DND-41 (cell line): ENCODE data around the gene HMGB4.

Source experiments
- ATAC-seq: fragments of 200-7000 bp; cut with Tn5 transposase; 3 replicates; pipeline ENCODE4 v1.9.1; 2021; ENCODE audit warnings: low read depth; ENCODE audit not compliant: insufficient read depth
- DNase-seq: peaks from one replicate; pipeline ENCODE4 v3.0.0-alpha.2; 2020
- H2AFZ ChIP-seq: 2 replicates; pipeline ENCODE4 v1.6.0; 2012; ENCODE audit warnings: low read depth, low read length
- H3K27ac ChIP-seq: 2 replicates; pipeline ENCODE4 v1.5.1; 2012; ENCODE audit warnings: low read length, inconsistent platforms
- H3K27me3 ChIP-seq: fragments of 200-600 bp; sonication (generic); 2 replicates; pipeline ENCODE4 v1.6.0; 2012; ENCODE audit warnings: low read length, mild to moderate bottlenecking, inconsistent platforms; ENCODE audit not compliant: insufficient read depth, poor library complexity
- H3K36me3 ChIP-seq: 2 replicates; pipeline ENCODE4 v1.5.1; 2012; ENCODE audit warnings: low read length, inconsistent platforms; ENCODE audit not compliant: insufficient read depth
- H3K4me1 ChIP-seq: 2 replicates; pipeline ENCODE4 v1.5.1; 2012; ENCODE audit warnings: mild to moderate bottlenecking, low read length; ENCODE audit not compliant: insufficient read depth
- H3K4me2 ChIP-seq: 2 replicates; pipeline ENCODE4 v1.6.0; 2012; ENCODE audit warnings: mild to moderate bottlenecking, moderate library complexity, low read length, inconsistent platforms; ENCODE audit not compliant: insufficient read depth
- H3K4me3 ChIP-seq, 2 experiments: fragments of 200-600 bp in 1 of 2; shearing (Covaris generic) in 1 of 2; 2 replicates each; pipeline ENCODE4 v1.5.1; 2012 to 2016; ENCODE audit warnings: inconsistent platforms in 2 of 2, low read length in 2 of 2, mild to moderate bottlenecking in 2 of 2, low read depth in 1 of 2, moderate library complexity in 1 of 2
- H3K79me2 ChIP-seq: 2 replicates; pipeline ENCODE4 v1.6.0; 2012; ENCODE audit warnings: low read length, inconsistent platforms; ENCODE audit not compliant: insufficient read depth
- H3K9ac ChIP-seq: 2 replicates; pipeline ENCODE4 v1.6.0; 2012; ENCODE audit warnings: low read depth, mild to moderate bottlenecking, inconsistent platforms, low read length, moderate library complexity
- H3K9me3 ChIP-seq: 2 replicates; pipeline ENCODE4 v1.5.1; 2012; ENCODE audit warnings: low read length, moderate library complexity, mild to moderate bottlenecking, inconsistent platforms; ENCODE audit not compliant: insufficient read depth, severe bottlenecking
- H4K20me1 ChIP-seq: 2 replicates; pipeline ENCODE4 v1.6.0; 2012; ENCODE audit warnings: low read length; ENCODE audit not compliant: insufficient read depth
- CTCF ChIP-seq: IDR thresholded peaks from 2 replicates; pipeline ENCODE4 v1.5.1; 2012; ENCODE audit warnings: borderline replicate concordance, low read length, moderate library complexity, mild to moderate bottlenecking; ENCODE audit not compliant: poor library complexity, severe bottlenecking; ENCODE audit errors: extremely low read depth
- EZH2 ChIP-seq: IDR thresholded peaks from 3 replicates; pipeline ENCODE4 v1.6.1; 2012; ENCODE audit warnings: borderline replicate concordance, low read depth, mild to moderate bottlenecking, moderate library complexity, low read length, inconsistent platforms; ENCODE audit not compliant: severe bottlenecking

HMGB4 gene

GRCh38 chr1:33874636-33875035 lies 10.8 kb downstream of the HMGB4 start:
- ATAC-seq = no peak
- Histone ChIP-seq H3K4me2 (no peak overlapping the region), H4K20me1 (no peaks in the 10 kb centered on the region), H3K79me2 (no peaks in the 10 kb centered on the region), H3K27ac (no peak overlapping the region), H3K9ac (no peak overlapping the region), H2AFZ (no peak overlapping the region), H3K4me1 (no peaks in the 10 kb centered on the region), H3K4me3 (no peak overlapping the region), H3K27me3 (no peaks in the 10 kb centered on the region), H3K36me3 (no peaks in the 10 kb centered on the region), H3K9me3 (no peaks in the 10 kb centered on the region)
- TF ChIP-seq EZH2 (no peak), CTCF (no peak)
- DNase-seq = no peak

GRCh38 chr1:33875862-33876261 lies 12.0 kb downstream of the HMGB4 start:
- H3K9ac ChIP-seq = no peak overlapping the region
- TF ChIP-seq EZH2 (no peak), CTCF (no peak)
- no peaks in the 10 kb centered on the region for H3K4me1 ChIP-seq
- ATAC-seq (no peak), DNase-seq (no peak)
- H3K27me3 ChIP-seq = no peaks in the 10 kb centered on the region
- H3K4me2 ChIP-seq = no peak overlapping the region
- H2AFZ ChIP-seq = no peak overlapping the region
- no peaks in the 10 kb centered on the region for H4K20me1 ChIP-seq
- H3K36me3 ChIP-seq = no peaks in the 10 kb centered on the region
- no peak overlapping the region for H3K27ac ChIP-seq
- no peaks in the 10 kb centered on the region for H3K79me2 ChIP-seq
- no peak overlapping the region for H3K4me3 ChIP-seq
- H3K9me3 ChIP-seq = no peaks in the 10 kb centered on the region

GRCh38 chr1:33876970-33877650 lies 13.2 kb downstream of the HMGB4 start:
- TF ChIP-seq CTCF (no peak), EZH2 (no peak)
- no peaks in the 10 kb centered on the region for H3K36me3 ChIP-seq
- H3K27me3 ChIP-seq = peaks cover 1% of the 10 kb centered on the region
- no peaks in the 10 kb centered on the region for H3K79me2 ChIP-seq
- no peak for ATAC-seq
- no peak overlapping the region for H3K4me2 ChIP-seq
- no peak for DNase-seq
- no peaks in the 10 kb centered on the region for H3K4me1 ChIP-seq
- no peaks in the 10 kb centered on the region for H3K9me3 ChIP-seq
- no peak overlapping the region for H3K9ac ChIP-seq
- no peaks in the 10 kb centered on the region for H4K20me1 ChIP-seq
- H2AFZ ChIP-seq = no peak overlapping the region
- no peak overlapping the region for H3K4me3 ChIP-seq
- H3K27ac ChIP-seq = no peak overlapping the region
